Liver (tissue), 9 donors: ENCODE results near the gene MYH14. TPM values are rescaled to one million over a fixed set of nuclear protein-coding genes. Genes with fewer than 3 reads are reported as not detected.

ENCODE experiments used
- DNase-seq: peaks from one replicate; pipeline ENCODE4 v3.0.0-alpha.2; 2017; ENCODE audit warnings: low spot score
- H3K27ac ChIP-seq, 2 donors: one replicate each; pipeline ENCODE4 v1.7.0; 2013; ENCODE audit warnings: inconsistent platforms in 2 of 2, low read length in 2 of 2, control low read depth in 1 of 2, low read depth in 1 of 2, mild to moderate bottlenecking in 1 of 2
- H3K27me3 ChIP-seq, 4 donors: one replicate each; pipeline versions ENCODE4 v1.6.1 to v1.7.0; 2013; ENCODE audit warnings: low read length in 3 of 4, inconsistent platforms in 1 of 4, mild to moderate bottlenecking in 1 of 4, moderate library complexity in 1 of 4; ENCODE audit not compliant: control insufficient read depth in 4 of 4, insufficient read depth in 4 of 4
- H3K36me3 ChIP-seq, 4 donors: one replicate each; pipeline versions ENCODE4 v1.6.1 to v1.7.0; 2013; ENCODE audit warnings: low read length in 3 of 4, mild to moderate bottlenecking in 3 of 4, low read depth in 1 of 4, moderate library complexity in 1 of 4; ENCODE audit not compliant: control insufficient read depth in 4 of 4, insufficient read depth in 3 of 4
- H3K4me1 ChIP-seq, 4 donors: one replicate each; pipeline versions ENCODE4 v1.6.1 to v1.7.0; 2013; ENCODE audit warnings: low read length in 3 of 4, mild to moderate bottlenecking in 3 of 4, moderate library complexity in 1 of 4; ENCODE audit not compliant: control insufficient read depth in 4 of 4, insufficient read depth in 4 of 4
- H3K4me3 ChIP-seq, 3 donors: one replicate each; pipeline versions ENCODE4 v1.6.1 to v1.7.0; 2013; ENCODE audit warnings: low read length in 3 of 3, control low read depth in 1 of 3, low read depth in 1 of 3, mild to moderate bottlenecking in 1 of 3
- H3K9ac ChIP-seq, 2 donors: one replicate each; pipeline ENCODE4 v1.7.0; 2013; ENCODE audit warnings: low read length in 2 of 2, mild to moderate bottlenecking in 2 of 2, moderate library complexity in 2 of 2, control low read depth in 1 of 2, low read depth in 1 of 2
- H3K9me3 ChIP-seq, 4 donors: one replicate each; pipeline versions ENCODE4 v1.6.1 to v1.7.0; 2013; ENCODE audit warnings: low read length in 3 of 4; ENCODE audit not compliant: control insufficient read depth in 4 of 4
- ATF3 ChIP-seq: IDR thresholded peaks from 2 replicates; pipeline ENCODE4 v1.6.1; 2016; ENCODE audit warnings: antibody characterized with exemption
- CTCF ChIP-seq: fragments of 150-350 bp; IDR thresholded peaks from 2 replicates; pipeline ENCODE4 v1.5.1; 2017; ENCODE audit warnings: improper control_type of control experiment, low read depth, low read length; ENCODE audit not compliant: missing input control
- EGR1 ChIP-seq, 2 donors: IDR thresholded peaks; 2 replicates each; pipeline ENCODE4 v1.6.1; 2016 to 2018; ENCODE audit warnings: antibody characterized with exemption in 2 of 2, low read depth in 2 of 2
- FOXA1 ChIP-seq: IDR thresholded peaks from 2 replicates; pipeline ENCODE4 v1.6.1; 2016; ENCODE audit warnings: antibody characterized with exemption
- FOXA2 ChIP-seq: IDR thresholded peaks from 2 replicates; pipeline ENCODE4 v1.6.1; 2016; ENCODE audit warnings: antibody characterized with exemption
- GABPA ChIP-seq, 2 donors: IDR thresholded peaks in 1 of 2; conservative IDR thresholded peaks in 1 of 2; 2 replicates each; pipeline ENCODE4 v1.6.1; 2016; ENCODE audit warnings: antibody characterized with exemption in 2 of 2, mild to moderate bottlenecking in 1 of 2, moderate library complexity in 1 of 2
- HNF4G ChIP-seq: IDR thresholded peaks from 2 replicates; pipeline ENCODE4 v1.6.1; 2016; ENCODE audit warnings: antibody characterized with exemption
- JUND ChIP-seq, 2 donors: IDR thresholded peaks; 2 replicates each; pipeline ENCODE4 v1.6.1; 2016; ENCODE audit warnings: antibody characterized with exemption in 2 of 2
- NR2F2 ChIP-seq: IDR thresholded peaks from 2 replicates; pipeline ENCODE4 v1.6.1; 2016; ENCODE audit warnings: antibody characterized with exemption
- RAD21 ChIP-seq, 2 donors: IDR thresholded peaks; 2 replicates each; pipeline ENCODE4 v1.6.1; 2016; ENCODE audit warnings: antibody characterized with exemption in 2 of 2, mild to moderate bottlenecking in 2 of 2
- RXRA ChIP-seq, 2 donors: IDR thresholded peaks; 2 replicates each; pipeline ENCODE4 v1.6.1; 2017 to 2018; ENCODE audit warnings: antibody characterized with exemption in 2 of 2, mild to moderate bottlenecking in 1 of 2
- SP1 ChIP-seq: IDR thresholded peaks from 2 replicates; pipeline ENCODE4 v1.6.1; 2018; ENCODE audit warnings: antibody characterized with exemption, mild to moderate bottlenecking
- TAF1 ChIP-seq: conservative IDR thresholded peaks from 2 replicates; pipeline ENCODE4 v1.6.1; 2016; ENCODE audit warnings: antibody characterized with exemption, mild to moderate bottlenecking
- YY1 ChIP-seq: IDR thresholded peaks from 2 replicates; pipeline ENCODE4 v1.6.1; 2016; ENCODE audit warnings: antibody characterized with exemption, mild to moderate bottlenecking
- ZBTB33 ChIP-seq: IDR thresholded peaks from 2 replicates; pipeline ENCODE4 v1.6.1; 2016; ENCODE audit warnings: antibody characterized with exemption
- WGBS: extraction: QIAGEN DNeasy Blood & Tissue Kit; methylation state at CpG from one replicate; pipeline ENCODE4 v1.1.7; 2013; 5-methylcytosine and 5-hydroxymethylcytosine counted together
- polyA plus RNA-seq, 2 donors: library from polyadenylated mRNA; stranded (reverse) in 1 of 2; unstranded in 1 of 2; fragments of 200-250 nt in 1 of 2; fragments of >200 nt in 1 of 2; fragmentation: Nextera tagmentation in 1 of 2; extraction: Ambion mirVana in 1 of 2; gene quantifications; one replicate each; pipeline versions ENCODE4 v1.2.1 to v1.2.3, GENCODE V29; 2013 to 2015
- total RNA-seq, 2 donors: library from RNA; depleted of rRNA; stranded (reverse); fragments of >200 nt; gene quantifications; one replicate each; pipeline ENCODE4 v1.2.3, GENCODE V29; 2014
- TF ChIP-seq, protein P1 (sequence below): IDR thresholded peaks from 2 replicates; pipeline ENCODE4 v1.6.1; 2016; ENCODE audit warnings: antibody characterized with exemption
- TF ChIP-seq, protein P2 (sequence below): IDR thresholded peaks from 2 replicates; pipeline ENCODE4 v1.6.1; 2016; ENCODE audit warnings: antibody characterized with exemption, mild to moderate bottlenecking
- donor health status: healthy.
- donor health status: healthy.
- donor health status: healthy.
- donor health status: healthy.
- donor health status: healthy.

The MYH14 gene
- total and polyA plus RNA-seq, 4 donors, result 12.4 to 37.5 (median 25.5) TPM

DNA sequence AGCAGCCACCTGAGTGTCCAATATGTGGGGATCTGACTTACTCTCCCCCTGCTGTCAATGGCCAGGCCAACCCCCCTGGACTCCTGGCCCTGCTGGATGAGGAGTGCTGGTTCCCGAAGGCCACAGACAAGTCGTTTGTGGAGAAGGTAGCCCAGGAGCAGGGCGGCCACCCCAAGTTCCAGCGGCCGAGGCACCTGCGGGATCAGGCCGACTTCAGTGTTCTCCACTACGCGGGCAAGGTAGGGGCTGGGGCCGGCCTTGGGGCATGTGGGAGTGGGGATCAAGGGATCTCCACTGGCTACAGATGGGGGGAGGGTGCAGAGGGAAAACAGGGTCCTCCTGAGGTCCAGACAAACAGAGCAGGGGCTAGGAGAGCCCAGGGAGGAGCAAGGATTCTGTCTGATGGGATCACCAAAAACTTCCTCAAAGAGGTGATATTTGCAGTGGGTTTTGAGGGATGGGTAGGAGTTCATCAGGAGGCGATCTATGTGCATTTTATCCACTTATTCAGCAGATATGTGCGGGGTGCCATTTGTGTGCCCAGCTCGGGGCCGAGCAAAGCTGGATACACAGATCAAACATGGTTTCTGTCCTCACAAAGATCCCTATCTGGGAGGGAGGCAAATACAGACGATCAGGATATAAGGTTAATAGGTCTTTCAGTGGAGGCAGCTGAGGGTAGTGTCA lies 47.2 kb downstream of the MYH14 start:
- no peaks in the 10 kb centered on the region for H3K27me3 ChIP-seq
- WGBS, result 94% methylated on average over 15 of the region's 15 CpGs
- TF ChIP-seq CTCF (no peak), YY1 (no peak), FOXA1 (no peak), HNF4G (no peak), GABPA (IDR thresholded peaks at IDR 0.05 in 1 of 2, conservative IDR thresholded peaks at IDR 0.05 in 1 of 2) (no peak), SP1 (no peak), JUND (IDR thresholded peaks at IDR 0.05) (no peak), TAF1 (no peak), ATF3 (no peak), FOXA2 (no peak), NR2F2 (no peak), EGR1 (IDR thresholded peaks at IDR 0.05; ENCODE audit: low read depth in 2 of 2) (no peak), RAD21 (IDR thresholded peaks at IDR 0.05) (no peak), RXRA (IDR thresholded peaks at IDR 0.05) (no peak), ZBTB33 (no peak)
- TF ChIP-seq, protein P1, sequence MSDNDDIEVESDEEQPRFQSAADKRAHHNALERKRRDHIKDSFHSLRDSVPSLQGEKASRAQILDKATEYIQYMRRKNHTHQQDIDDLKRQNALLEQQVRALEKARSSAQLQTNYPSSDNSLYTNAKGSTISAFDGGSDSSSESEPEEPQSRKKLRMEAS, result no peak
- TF ChIP-seq, protein P2, sequence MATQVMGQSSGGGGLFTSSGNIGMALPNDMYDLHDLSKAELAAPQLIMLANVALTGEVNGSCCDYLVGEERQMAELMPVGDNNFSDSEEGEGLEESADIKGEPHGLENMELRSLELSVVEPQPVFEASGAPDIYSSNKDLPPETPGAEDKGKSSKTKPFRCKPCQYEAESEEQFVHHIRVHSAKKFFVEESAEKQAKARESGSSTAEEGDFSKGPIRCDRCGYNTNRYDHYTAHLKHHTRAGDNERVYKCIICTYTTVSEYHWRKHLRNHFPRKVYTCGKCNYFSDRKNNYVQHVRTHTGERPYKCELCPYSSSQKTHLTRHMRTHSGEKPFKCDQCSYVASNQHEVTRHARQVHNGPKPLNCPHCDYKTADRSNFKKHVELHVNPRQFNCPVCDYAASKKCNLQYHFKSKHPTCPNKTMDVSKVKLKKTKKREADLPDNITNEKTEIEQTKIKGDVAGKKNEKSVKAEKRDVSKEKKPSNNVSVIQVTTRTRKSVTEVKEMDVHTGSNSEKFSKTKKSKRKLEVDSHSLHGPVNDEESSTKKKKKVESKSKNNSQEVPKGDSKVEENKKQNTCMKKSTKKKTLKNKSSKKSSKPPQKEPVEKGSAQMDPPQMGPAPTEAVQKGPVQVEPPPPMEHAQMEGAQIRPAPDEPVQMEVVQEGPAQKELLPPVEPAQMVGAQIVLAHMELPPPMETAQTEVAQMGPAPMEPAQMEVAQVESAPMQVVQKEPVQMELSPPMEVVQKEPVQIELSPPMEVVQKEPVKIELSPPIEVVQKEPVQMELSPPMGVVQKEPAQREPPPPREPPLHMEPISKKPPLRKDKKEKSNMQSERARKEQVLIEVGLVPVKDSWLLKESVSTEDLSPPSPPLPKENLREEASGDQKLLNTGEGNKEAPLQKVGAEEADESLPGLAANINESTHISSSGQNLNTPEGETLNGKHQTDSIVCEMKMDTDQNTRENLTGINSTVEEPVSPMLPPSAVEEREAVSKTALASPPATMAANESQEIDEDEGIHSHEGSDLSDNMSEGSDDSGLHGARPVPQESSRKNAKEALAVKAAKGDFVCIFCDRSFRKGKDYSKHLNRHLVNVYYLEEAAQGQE, result no peak

More for the DNA sequence above, 47.2 kb downstream of the MYH14 start:
- Histone ChIP-seq H3K27ac (no peak overlapping the region), H3K4me3 (no peak overlapping the region), H3K9ac (no peak overlapping the region), H3K36me3 (peaks cover 6 to 62% (median 17%) of the 10 kb centered on the region in 4 donors), H3K9me3 (peaks cover 0 to 2% (median 0%) of the 10 kb centered on the region in 4 donors), H3K4me1 (no peaks in the 10 kb centered on the region)
- DNase-seq, result no peak
